ENCODE results near the gene COCH. TPM values are rescaled to one million over a fixed set of nuclear protein-coding genes. Genes with fewer than 3 reads are reported as not detected.
"Not testable (repeated sequence)": the region's sequence is repeated elsewhere in the genome, so short reads cannot be mapped to it uniquely, and the experiment has no call there.

COCH gene
- total RNA-seq, 1 donor from 2014 or later: 29.0 TPM

DNA sequence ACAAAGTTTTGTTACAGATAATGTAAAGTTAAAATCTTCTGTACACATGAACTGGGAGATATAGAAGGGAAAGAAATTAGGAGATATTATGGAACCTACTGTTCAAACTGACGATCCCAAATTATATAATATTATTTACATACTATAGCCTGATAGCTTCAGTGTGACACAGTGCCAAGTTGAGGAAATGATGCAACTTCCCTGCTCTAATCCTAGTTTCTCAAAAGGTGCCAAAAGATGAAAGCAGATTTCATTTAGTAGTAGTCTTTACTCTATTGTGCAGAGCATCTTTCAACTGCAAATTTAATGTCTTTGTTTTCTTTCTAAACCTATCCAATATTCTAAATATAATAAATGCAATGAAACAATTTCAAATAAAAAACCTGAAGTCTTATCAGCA is 46.9 kb downstream of the COCH start:
- no peak for DNase-seq
- H3K4me1 Mint-ChIP-seq (ENCODE audit: low read depth, unreplicated experiment): no peaks in the 10 kb centered on the region
- TF ChIP-seq, protein P1, sequence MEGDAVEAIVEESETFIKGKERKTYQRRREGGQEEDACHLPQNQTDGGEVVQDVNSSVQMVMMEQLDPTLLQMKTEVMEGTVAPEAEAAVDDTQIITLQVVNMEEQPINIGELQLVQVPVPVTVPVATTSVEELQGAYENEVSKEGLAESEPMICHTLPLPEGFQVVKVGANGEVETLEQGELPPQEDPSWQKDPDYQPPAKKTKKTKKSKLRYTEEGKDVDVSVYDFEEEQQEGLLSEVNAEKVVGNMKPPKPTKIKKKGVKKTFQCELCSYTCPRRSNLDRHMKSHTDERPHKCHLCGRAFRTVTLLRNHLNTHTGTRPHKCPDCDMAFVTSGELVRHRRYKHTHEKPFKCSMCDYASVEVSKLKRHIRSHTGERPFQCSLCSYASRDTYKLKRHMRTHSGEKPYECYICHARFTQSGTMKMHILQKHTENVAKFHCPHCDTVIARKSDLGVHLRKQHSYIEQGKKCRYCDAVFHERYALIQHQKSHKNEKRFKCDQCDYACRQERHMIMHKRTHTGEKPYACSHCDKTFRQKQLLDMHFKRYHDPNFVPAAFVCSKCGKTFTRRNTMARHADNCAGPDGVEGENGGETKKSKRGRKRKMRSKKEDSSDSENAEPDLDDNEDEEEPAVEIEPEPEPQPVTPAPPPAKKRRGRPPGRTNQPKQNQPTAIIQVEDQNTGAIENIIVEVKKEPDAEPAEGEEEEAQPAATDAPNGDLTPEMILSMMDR (IDR thresholded peaks at IDR 0.05; ENCODE audit: partially characterized antibody, unreplicated experiment): no peak
- no peak overlapping the region for H3K4me3 Mint-ChIP-seq (ENCODE audit: unreplicated experiment)
- H3K9me3 Mint-ChIP-seq (ENCODE audit: unreplicated experiment): no peaks in the 10 kb centered on the region
- no peaks in the 10 kb centered on the region for H3K36me3 Mint-ChIP-seq (ENCODE audit: unreplicated experiment)
- H3K27me3 Mint-ChIP-seq (ENCODE audit: unreplicated experiment): no peaks in the 10 kb centered on the region
- no peak overlapping the region for H3K27ac Mint-ChIP-seq (ENCODE audit: unreplicated experiment)

DNA sequence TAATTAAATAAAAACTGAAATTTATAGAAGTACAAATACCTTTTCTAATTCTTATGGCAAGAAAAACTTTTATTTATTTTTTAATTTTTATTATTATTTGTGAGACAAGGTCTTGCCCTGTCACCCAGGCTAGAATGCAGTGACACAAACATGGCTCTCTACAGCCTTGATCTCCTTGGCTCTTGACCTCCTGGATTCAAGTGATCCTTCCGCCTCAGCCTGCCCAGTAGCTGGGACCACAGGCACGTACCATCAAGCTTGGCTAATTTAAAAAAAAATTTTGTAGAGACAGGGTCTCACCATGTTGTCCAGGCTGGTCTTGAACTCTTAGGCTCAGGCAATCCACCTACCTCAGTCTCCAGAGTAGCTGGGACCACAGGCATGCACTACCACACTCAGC is 47.4 kb downstream of the COCH start:
- Mint-ChIP-seq H3K9me3 (ENCODE audit: unreplicated experiment) (no peaks in the 10 kb centered on the region), H3K27ac (ENCODE audit: unreplicated experiment) (no peak overlapping the region), H3K4me3 (ENCODE audit: unreplicated experiment) (no peak overlapping the region), H3K4me1 (ENCODE audit: low read depth, unreplicated experiment) (no peaks in the 10 kb centered on the region), H3K36me3 (ENCODE audit: unreplicated experiment) (no peaks in the 10 kb centered on the region), H3K27me3 (ENCODE audit: unreplicated experiment) (no peaks in the 10 kb centered on the region)
- TF ChIP-seq, protein P1 (IDR thresholded peaks at IDR 0.05; ENCODE audit: partially characterized antibody, unreplicated experiment): no peak
- no peak for DNase-seq

DNA sequence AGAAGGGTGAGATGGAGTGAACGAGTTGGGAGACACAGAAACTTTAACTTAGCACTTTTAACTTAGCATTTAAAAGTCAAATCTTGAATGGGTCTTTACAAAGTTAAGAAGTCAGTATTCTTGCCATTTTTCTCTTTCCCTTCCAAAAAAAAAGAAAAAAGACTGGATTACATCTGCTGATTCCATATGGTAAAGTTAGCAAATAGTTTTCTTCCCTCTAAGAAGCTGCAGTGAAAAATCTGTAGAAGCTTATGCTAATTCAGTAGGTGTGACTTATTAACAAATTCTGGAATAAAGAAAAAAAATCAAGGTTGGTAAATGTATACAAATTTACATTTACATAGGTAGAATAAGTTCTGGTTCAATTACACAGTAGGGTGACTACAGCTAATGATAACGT is 50.9 kb downstream of the COCH start:
- Mint-ChIP-seq H3K27me3 (ENCODE audit: unreplicated experiment) (no peaks in the 10 kb centered on the region), H3K27ac (ENCODE audit: unreplicated experiment) (no peak overlapping the region), H3K9me3 (ENCODE audit: unreplicated experiment) (no peaks in the 10 kb centered on the region), H3K36me3 (ENCODE audit: unreplicated experiment) (no peaks in the 10 kb centered on the region), H3K4me3 (ENCODE audit: unreplicated experiment) (no peak overlapping the region), H3K4me1 (ENCODE audit: low read depth, unreplicated experiment) (no peaks in the 10 kb centered on the region)
- DNase-seq: no peak
- TF ChIP-seq, protein P1 (IDR thresholded peaks at IDR 0.05; ENCODE audit: partially characterized antibody, unreplicated experiment): no peak

DNA sequence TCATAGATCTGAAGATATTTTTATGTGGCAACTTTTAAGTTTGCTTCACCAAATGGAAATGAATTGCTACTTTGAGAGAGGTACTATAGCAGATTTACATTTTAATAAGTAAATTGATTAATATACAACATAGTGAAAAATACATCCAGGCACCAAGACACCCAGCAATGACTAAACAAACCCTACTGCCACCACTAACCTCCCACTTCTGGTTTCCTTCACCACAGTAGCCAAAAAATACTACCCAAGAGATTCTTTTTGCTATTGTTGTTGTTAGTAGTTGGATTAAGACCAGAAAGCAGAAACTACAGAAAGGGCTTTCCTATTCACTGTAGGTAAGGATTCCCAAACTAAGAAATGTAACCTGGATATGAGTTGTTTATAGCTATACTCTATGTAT is 54.1 kb downstream of the COCH start:
- TF ChIP-seq, protein P1 (IDR thresholded peaks at IDR 0.05; ENCODE audit: partially characterized antibody, unreplicated experiment): no peak
- Mint-ChIP-seq H3K27me3 (ENCODE audit: unreplicated experiment) (no peaks in the 10 kb centered on the region), H3K4me1 (ENCODE audit: low read depth, unreplicated experiment) (no peaks in the 10 kb centered on the region), H3K36me3 (ENCODE audit: unreplicated experiment) (no peaks in the 10 kb centered on the region), H3K27ac (ENCODE audit: unreplicated experiment) (no peak overlapping the region), H3K4me3 (ENCODE audit: unreplicated experiment) (no peak overlapping the region), H3K9me3 (ENCODE audit: unreplicated experiment) (no peaks in the 10 kb centered on the region)
- DNase-seq: no peak

DNA sequence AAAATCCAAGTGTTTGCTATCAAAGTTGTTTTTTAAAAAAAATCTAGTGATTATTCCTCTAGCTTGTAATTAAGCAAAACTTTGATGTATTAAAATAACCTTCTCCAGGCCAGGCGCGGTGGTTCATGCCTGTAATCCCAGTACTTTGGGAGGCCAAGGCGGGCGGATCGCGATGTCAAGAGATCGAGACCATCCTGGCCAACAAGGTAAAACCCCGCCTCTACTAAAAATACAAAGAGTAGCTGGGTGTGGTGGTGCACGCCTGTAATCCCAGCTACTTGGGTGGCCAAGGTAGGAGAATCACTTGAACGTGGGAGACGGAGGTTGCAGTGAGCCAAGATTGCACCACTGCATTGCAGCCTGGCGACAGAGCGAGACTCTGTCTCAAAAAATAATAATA is 59.6 kb downstream of the COCH start:
- H3K9me3 Mint-ChIP-seq (ENCODE audit: unreplicated experiment); H3K4me1 Mint-ChIP-seq (ENCODE audit: low read depth, unreplicated experiment); H3K27ac Mint-ChIP-seq (ENCODE audit: unreplicated experiment); DNase-seq; H3K4me3 Mint-ChIP-seq (ENCODE audit: unreplicated experiment); H3K27me3 Mint-ChIP-seq (ENCODE audit: unreplicated experiment); H3K36me3 Mint-ChIP-seq (ENCODE audit: unreplicated experiment): not testable (repeated sequence)

DNA sequence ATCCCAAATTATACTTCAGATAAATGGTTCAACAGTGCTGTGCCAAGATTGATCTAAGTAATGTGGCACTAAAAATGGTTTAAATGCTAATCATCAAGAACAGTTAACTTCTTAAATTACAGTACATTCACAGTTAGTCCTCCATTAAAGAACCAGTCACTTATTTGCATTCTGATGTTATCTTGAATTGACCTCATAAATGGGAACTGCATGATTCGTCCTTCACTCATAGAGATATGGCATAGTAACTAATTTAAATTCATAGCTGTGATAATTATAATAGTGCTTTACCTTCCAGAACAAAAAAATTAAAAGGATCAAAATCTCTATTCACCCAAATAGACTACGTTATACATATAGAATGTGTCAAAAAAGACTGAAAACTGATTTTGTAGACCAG is 61.1 kb downstream of the COCH start:
- no peaks in the 10 kb centered on the region for H3K36me3 Mint-ChIP-seq (ENCODE audit: unreplicated experiment)
- H3K27ac Mint-ChIP-seq (ENCODE audit: unreplicated experiment): no peak overlapping the region
- H3K4me1 Mint-ChIP-seq (ENCODE audit: low read depth, unreplicated experiment): no peaks in the 10 kb centered on the region
- H3K9me3 Mint-ChIP-seq (ENCODE audit: unreplicated experiment): no peaks in the 10 kb centered on the region
- H3K27me3 Mint-ChIP-seq (ENCODE audit: unreplicated experiment): peaks cover 1% of the 10 kb centered on the region
- no peak overlapping the region for H3K4me3 Mint-ChIP-seq (ENCODE audit: unreplicated experiment)
- DNase-seq: no peak
- TF ChIP-seq, protein P1 (IDR thresholded peaks at IDR 0.05; ENCODE audit: partially characterized antibody, unreplicated experiment): no peak
